ENCODE data around the gene LCE1F. TPM values are rescaled to one million over a fixed set of nuclear protein-coding genes. Genes with fewer than 3 reads are reported as not detected.

Gene LCE1F
- total RNA-seq, 1 experiment from 2014 or later, result not detected

DNA sequence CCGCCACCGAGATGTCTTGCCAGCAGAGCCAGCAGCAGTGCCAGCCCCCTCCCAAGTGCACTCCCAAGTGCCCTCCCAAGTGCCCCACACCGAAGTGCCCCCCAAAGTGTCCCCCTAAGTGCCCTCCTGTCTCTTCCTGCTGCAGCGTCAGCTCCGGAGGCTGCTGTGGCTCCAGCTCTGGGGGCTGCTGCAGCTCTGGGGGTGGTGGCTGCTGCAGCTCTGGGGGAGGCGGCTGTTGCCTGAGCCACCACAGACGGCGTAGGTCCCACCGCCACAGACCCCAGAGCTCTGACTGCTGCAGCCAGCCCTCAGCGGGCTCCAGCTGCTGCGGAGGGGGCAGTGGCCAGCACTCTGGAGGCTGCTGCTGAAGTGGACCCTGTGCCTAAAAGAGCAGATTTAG, 1.4 kb downstream of the LCE1F start:
- Histone ChIP-seq H4K8ac (replicated peaks; ENCODE audit: insufficient read length, low read depth, low read length) (no peak overlapping the region), H3K56ac (ENCODE audit: insufficient read length, low read depth, low read length) (no peak overlapping the region), H3T11ph (ENCODE audit: low read length) (no peak overlapping the region), H2BK120ac (ENCODE audit: low read depth, low read length, poor library complexity, severe bottlenecking) (no peak overlapping the region), H2BK12ac (ENCODE audit: insufficient read length, low read depth, low read length) (no peak overlapping the region), H2AK5ac (ENCODE audit: insufficient read length, low read length) (no peak overlapping the region), H3K14ac (ENCODE audit: insufficient read depth, low read length) (no peak overlapping the region), H3K4me2 (ENCODE audit: insufficient read depth, insufficient read length, low read length) (no peak overlapping the region), H3K9ac (ENCODE audit: extremely low read depth, insufficient read length, low read length) (no peak overlapping the region), H2BK5ac (ENCODE audit: insufficient read length, low read length) (no peak overlapping the region), H3K9me3 (ENCODE audit: control insufficient read depth, low read depth, low read length) (peaks cover 54% of the 10 kb centered on the region), H3K79me2 (ENCODE audit: insufficient read depth, low read length) (no peaks in the 10 kb centered on the region), H4K91ac (ENCODE audit: insufficient read length, low read depth, low read length) (no peak overlapping the region), H4K20me1 (ENCODE audit: control insufficient read depth, insufficient read depth, insufficient read length) (no peaks in the 10 kb centered on the region), H3K27me3 (ENCODE audit: insufficient read depth, low read length) (no peaks in the 10 kb centered on the region), H2BK15ac (ENCODE audit: low read depth, low read length) (no peak overlapping the region), H2BK20ac (ENCODE audit: low read depth, low read length, poor library complexity, severe bottlenecking) (no peak overlapping the region), H3K4ac (ENCODE audit: low read depth, low read length) (no peak overlapping the region), H3K23me2 (ENCODE audit: insufficient read length, low read depth, low read length, poor library complexity, severe bottlenecking) (no peaks in the 10 kb centered on the region), H3K79me1 (ENCODE audit: insufficient read depth, low read depth, low read length, poor library complexity, severe bottlenecking) (no peaks in the 10 kb centered on the region), H4K5ac (ENCODE audit: insufficient read length, low read depth, low read length) (no peak overlapping the region), H3K27ac (ENCODE audit: insufficient read length, low read depth, low read length) (no peak overlapping the region), H3K18ac (ENCODE audit: insufficient read length, low read depth, low read length) (no peak overlapping the region), H2AFZ (ENCODE audit: low read length) (no peak overlapping the region), H3K23ac (ENCODE audit: insufficient read length, low read depth, low read length) (no peak overlapping the region), H3K4me1 (ENCODE audit: insufficient read depth, low read length) (no peaks in the 10 kb centered on the region)
- H3K4me1 Mint-ChIP-seq, result no peaks in the 10 kb centered on the region
- peaks cover 82 to 88% of the 10 kb centered on the region in 2 experiments for H3K9me3 Mint-ChIP-seq
- peaks cover 5 to 25% (median 17%) of the 10 kb centered on the region in 3 experiments for H3K36me3 Mint-ChIP-seq (ENCODE audit: insufficient read depth in 1 of 3, low read depth in 3 of 3)
- no peak overlapping the region for H3K27ac Mint-ChIP-seq
- no peak for DNase-seq
- TF ChIP-seq CTCF (conservative IDR thresholded peaks at IDR 0.05), result no peak
- H3K4me3 Mint-ChIP-seq, result no peak overlapping the region
- H3K27me3 Mint-ChIP-seq (ENCODE audit: low read depth), result no peaks in the 10 kb centered on the region; the same call in 1 of the 2 replicates
- WGBS (ENCODE audit: extremely low coverage, insufficient read length, low lambda C conversion rate), result no CpG with 5 or more reads among the region's 11 CpGs
